HG02943 (cell line): Measurements from ENCODE around the gene TMPRSS11E.
"Not testable (repeated sequence)": the region's sequence is repeated elsewhere in the genome, so short reads cannot be mapped to it uniquely, and the experiment has no call there.

Experiments used
- ATAC-seq: cut with Tn5 transposase; IDR thresholded peaks from one replicate; pipeline ENCODE4 v1.9.1; 2021; ENCODE audit warnings: mild to moderate bottlenecking, low read depth, moderate library complexity; ENCODE audit not compliant: unreplicated experiment

The TMPRSS11E gene

GRCh38 chr4:68447201-68447600 is at the start of gene TMPRSS11E:
Gene TMPRSS11E (plus strand): TSS chr4:68447463. CDS start chr4:68447513, 50 bp downstream.
- ATAC-seq: no peak

- no peak for ATAC-seq
Measured at GRCh38 chr4:68399306-68399705, 48.0 kb upstream of the TMPRSS11E start.

- no peak for ATAC-seq
Measured at GRCh38 chr4:68401231-68401630, 46.0 kb upstream of the TMPRSS11E start.

- no peak for ATAC-seq
Measured at GRCh38 chr4:68404153-68404552, 43.1 kb upstream of the TMPRSS11E start.

- ATAC-seq: not testable (repeated sequence)
Measured at GRCh38 chr4:68405718-68406478, 41.4 kb upstream of the TMPRSS11E start.

- no peak for ATAC-seq
Measured at GRCh38 chr4:68406479-68406859, 40.8 kb upstream of the TMPRSS11E start.

GRCh38 chr4:68407015-68407867 is 40.0 kb upstream of the TMPRSS11E start:
- not testable (repeated sequence) for ATAC-seq

- ATAC-seq: no peak
Measured at GRCh38 chr4:68407868-68408190, 39.4 kb upstream of the TMPRSS11E start.

- ATAC-seq: no peak
Measured at GRCh38 chr4:68410149-68410548, 37.1 kb upstream of the TMPRSS11E start.

GRCh38 chr4:68410643-68411042 is 36.6 kb upstream of the TMPRSS11E start:
- ATAC-seq: no peak

- not testable (repeated sequence) for ATAC-seq
Measured at GRCh38 chr4:68412031-68412430, 35.2 kb upstream of the TMPRSS11E start.

GRCh38 chr4:68416591-68416990 is 30.7 kb upstream of the TMPRSS11E start:
- ATAC-seq: no peak

GRCh38 chr4:68426516-68426915 is 20.7 kb upstream of the TMPRSS11E start:
- ATAC-seq: no peak

- no peak for ATAC-seq
Measured at GRCh38 chr4:68430337-68430736, 16.9 kb upstream of the TMPRSS11E start.

- ATAC-seq: no peak
Measured at GRCh38 chr4:68432320-68432719, 14.9 kb upstream of the TMPRSS11E start.

- no peak for ATAC-seq
Measured at GRCh38 chr4:68433582-68433981, 13.7 kb upstream of the TMPRSS11E start.

- no peak for ATAC-seq
Measured at GRCh38 chr4:68434277-68434676, 13.0 kb upstream of the TMPRSS11E start.

- no peak for ATAC-seq
Measured at GRCh38 chr4:68434836-68435235, 12.4 kb upstream of the TMPRSS11E start.

- no peak for ATAC-seq
Measured at GRCh38 chr4:68445111-68445510, 2.2 kb upstream of the TMPRSS11E start.

GRCh38 chr4:68451246-68452211 is 4.3 kb downstream of the TMPRSS11E start:
- ATAC-seq: no peak

GRCh38 chr4:68460085-68460484 is 12.8 kb downstream of the TMPRSS11E start:
- no peak for ATAC-seq
